ENCODE data around the gene NACC2. TPM values are rescaled to one million over a fixed set of nuclear protein-coding genes. Genes with fewer than 3 reads are reported as not detected.

The NACC2 gene
- total RNA-seq, 6 experiments from 2014 or later: 38.2 to 46.7 (median 40.2) TPM

- TF ChIP-seq, protein P1, sequence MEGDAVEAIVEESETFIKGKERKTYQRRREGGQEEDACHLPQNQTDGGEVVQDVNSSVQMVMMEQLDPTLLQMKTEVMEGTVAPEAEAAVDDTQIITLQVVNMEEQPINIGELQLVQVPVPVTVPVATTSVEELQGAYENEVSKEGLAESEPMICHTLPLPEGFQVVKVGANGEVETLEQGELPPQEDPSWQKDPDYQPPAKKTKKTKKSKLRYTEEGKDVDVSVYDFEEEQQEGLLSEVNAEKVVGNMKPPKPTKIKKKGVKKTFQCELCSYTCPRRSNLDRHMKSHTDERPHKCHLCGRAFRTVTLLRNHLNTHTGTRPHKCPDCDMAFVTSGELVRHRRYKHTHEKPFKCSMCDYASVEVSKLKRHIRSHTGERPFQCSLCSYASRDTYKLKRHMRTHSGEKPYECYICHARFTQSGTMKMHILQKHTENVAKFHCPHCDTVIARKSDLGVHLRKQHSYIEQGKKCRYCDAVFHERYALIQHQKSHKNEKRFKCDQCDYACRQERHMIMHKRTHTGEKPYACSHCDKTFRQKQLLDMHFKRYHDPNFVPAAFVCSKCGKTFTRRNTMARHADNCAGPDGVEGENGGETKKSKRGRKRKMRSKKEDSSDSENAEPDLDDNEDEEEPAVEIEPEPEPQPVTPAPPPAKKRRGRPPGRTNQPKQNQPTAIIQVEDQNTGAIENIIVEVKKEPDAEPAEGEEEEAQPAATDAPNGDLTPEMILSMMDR (IDR thresholded peaks at IDR 0.05): no peak
- H3K36me3 Mint-ChIP-seq (ENCODE audit: low read depth): peaks cover 11% of the 10 kb centered on the region
- H3K27me3 Mint-ChIP-seq (ENCODE audit: insufficient read depth): peaks cover 1% of the 10 kb centered on the region
- DNase-seq: no peak
- no peak overlapping the region for H3K27ac Mint-ChIP-seq
- H3K4me1 Mint-ChIP-seq (ENCODE audit: low read depth): peaks cover 20% of the 10 kb centered on the region
- no peaks in the 10 kb centered on the region for H3K9me3 Mint-ChIP-seq
- H3K4me3 Mint-ChIP-seq: no peak overlapping the region
These were observed 90.4 kb downstream of the NACC2 start for GRCh38 chr9:136004712-136005111.

DNA sequence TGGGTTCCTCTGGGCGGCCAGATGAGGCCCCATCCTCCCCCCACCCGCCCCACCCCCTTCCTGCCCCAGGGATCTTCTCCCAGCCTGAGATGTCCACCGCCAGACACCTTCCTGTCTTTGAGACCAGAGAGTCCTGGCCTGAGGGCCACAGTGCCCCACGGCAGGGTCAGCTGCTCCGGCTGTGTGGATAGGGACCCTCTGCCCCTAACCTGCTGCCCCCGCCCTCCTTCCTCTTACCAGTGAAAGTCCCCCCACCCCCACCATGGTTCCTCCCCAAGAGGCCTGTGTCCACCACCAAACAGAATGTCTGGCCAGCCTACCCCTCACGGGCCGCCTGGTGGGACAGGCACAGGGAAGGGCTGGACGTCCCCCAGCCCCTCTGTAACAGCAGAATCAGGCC lies 90.9 kb downstream of the NACC2 start:
- TF ChIP-seq, protein P1 (IDR thresholded peaks at IDR 0.05): no peak
- Mint-ChIP-seq H3K27me3 (ENCODE audit: insufficient read depth) (peaks cover 4% of the 10 kb centered on the region), H3K36me3 (ENCODE audit: low read depth) (peaks cover 11% of the 10 kb centered on the region), H3K4me3 (no peak overlapping the region), H3K4me1 (ENCODE audit: low read depth) (peaks cover 20% of the 10 kb centered on the region), H3K9me3 (no peaks in the 10 kb centered on the region), H3K27ac (no peak overlapping the region)
- DNase-seq: no peak

- Mint-ChIP-seq H3K27me3 (ENCODE audit: insufficient read depth) (peaks cover 4% of the 10 kb centered on the region), H3K4me3 (no peak overlapping the region), H3K36me3 (ENCODE audit: low read depth) (peaks cover 11% of the 10 kb centered on the region), H3K4me1 (ENCODE audit: low read depth) (peaks cover 17% of the 10 kb centered on the region), H3K27ac (no peak overlapping the region), H3K9me3 (no peaks in the 10 kb centered on the region)
- no peak for DNase-seq
- TF ChIP-seq, protein P1 (IDR thresholded peaks at IDR 0.05): no peak
These were observed 91.5 kb downstream of the NACC2 start for GRCh38 chr9:136003411-136004218.

DNA sequence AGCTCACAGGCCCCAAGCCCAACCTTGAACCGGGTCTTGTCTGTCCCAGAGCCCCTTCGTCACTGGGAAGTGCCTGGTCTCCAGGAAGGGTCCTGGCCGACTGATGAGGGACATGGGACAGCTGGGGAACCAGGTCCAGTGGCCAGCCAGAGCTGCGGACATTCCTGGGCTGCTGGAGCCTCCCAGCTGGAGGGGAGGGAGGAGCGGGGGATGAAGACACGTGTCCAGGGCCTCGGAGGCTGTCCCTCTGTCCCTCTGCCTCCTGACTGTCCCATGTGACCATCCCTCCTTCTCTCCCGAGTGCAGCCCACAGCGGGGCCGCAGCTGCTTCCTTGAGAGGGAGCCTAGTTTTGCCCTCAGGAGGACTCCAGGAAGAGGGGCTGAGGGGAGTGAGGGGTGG lies 92.2 kb downstream of the NACC2 start:
- DNase-seq: no peak
- Mint-ChIP-seq H3K4me3 (no peak overlapping the region), H3K27me3 (ENCODE audit: insufficient read depth) (peaks cover 4% of the 10 kb centered on the region), H3K27ac (no peak overlapping the region), H3K36me3 (ENCODE audit: low read depth) (peaks cover 9% of the 10 kb centered on the region), H3K9me3 (no peaks in the 10 kb centered on the region), H3K4me1 (ENCODE audit: low read depth) (peaks cover 9% of the 10 kb centered on the region)
- TF ChIP-seq, protein P1 (IDR thresholded peaks at IDR 0.05): no peak

DNA sequence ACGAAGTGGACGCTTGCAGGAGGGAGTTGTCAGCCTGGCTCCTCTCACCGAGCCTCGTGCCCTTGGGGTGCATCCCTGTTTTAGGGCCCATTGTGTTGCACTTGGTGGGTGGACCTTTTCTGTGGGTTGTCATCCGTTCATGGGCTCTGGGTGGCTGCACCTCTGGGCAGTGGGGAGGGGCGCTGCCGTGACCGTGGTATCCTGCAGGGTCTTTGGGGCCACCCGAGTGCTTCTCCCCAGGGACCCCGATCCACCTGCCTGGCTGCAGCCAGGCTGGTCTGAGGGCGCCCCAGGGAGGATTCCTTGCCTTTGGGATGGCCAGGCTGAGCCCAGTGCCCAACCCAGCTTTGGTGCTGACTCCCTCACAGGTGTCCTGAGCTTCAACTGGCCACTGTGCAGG lies 92.9 kb downstream of the NACC2 start:
- H3K9me3 Mint-ChIP-seq: no peaks in the 10 kb centered on the region
- no peak overlapping the region for H3K27ac Mint-ChIP-seq
- peaks cover 3% of the 10 kb centered on the region for H3K4me1 Mint-ChIP-seq (ENCODE audit: low read depth)
- TF ChIP-seq, protein P1 (IDR thresholded peaks at IDR 0.05): no peak
- peaks cover 2% of the 10 kb centered on the region for H3K36me3 Mint-ChIP-seq (ENCODE audit: low read depth)
- no peak for DNase-seq
- H3K4me3 Mint-ChIP-seq: no peak overlapping the region
- H3K27me3 Mint-ChIP-seq (ENCODE audit: insufficient read depth): peaks cover 9% of the 10 kb centered on the region

Measured in HFFc6 (cell line).